Fibroblast of skin of left quadriceps (primary cell): ENCODE data around the gene TOR1AIP2.

Experiments
- DNase-seq, 2 experiments: peaks; one replicate each; pipeline ENCODE4 v3.0.0-alpha.2; 2013; ENCODE audit warnings: low read depth in 2 of 2

TOR1AIP2 gene

GRCh38 chr1:179877586-179878265 is at the start of gene TOR1AIP2:
Gene TOR1AIP2 (minus strand): TSS chr1:179877803. CDS start chr1:179852665, 25,138 bp downstream.
- peak; percentile 39 to 43 for DNase-seq

GRCh38 chr1:179926850-179927205 is 49.2 kb upstream of the TOR1AIP2 start:
- DNase-seq, result no peak

GRCh38 chr1:179925922-179926849 is 48.6 kb upstream of the TOR1AIP2 start:
- DNase-seq, result peak; percentile 83 to 87

GRCh38 chr1:179925302-179925701 is 47.7 kb upstream of the TOR1AIP2 start:
- DNase-seq, result no peak

- DNase-seq, result no peak
These were observed 46.7 kb upstream of the TOR1AIP2 start for GRCh38 chr1:179924268-179924667.

- DNase-seq, result no peak
These were observed 45.4 kb upstream of the TOR1AIP2 start for GRCh38 chr1:179923029-179923428.

GRCh38 chr1:179921981-179922872 is 44.6 kb upstream of the TOR1AIP2 start:
- no peak for DNase-seq

- DNase-seq, result no peak
These were observed 43.9 kb upstream of the TOR1AIP2 start for GRCh38 chr1:179921472-179921871.

GRCh38 chr1:179917601-179918429 is 40.2 kb upstream of the TOR1AIP2 start:
- no peak for DNase-seq

GRCh38 chr1:179911812-179912211 is 34.2 kb upstream of the TOR1AIP2 start:
- no peak for DNase-seq

- no peak for DNase-seq
These were observed 33.3 kb upstream of the TOR1AIP2 start for GRCh38 chr1:179910934-179911333.

- DNase-seq, result no peak
These were observed 12.0 kb upstream of the TOR1AIP2 start for GRCh38 chr1:179889589-179889988.

GRCh38 chr1:179888071-179888470 is 10.5 kb upstream of the TOR1AIP2 start:
- no peak for DNase-seq

- DNase-seq, result no peak
These were observed 6.1 kb upstream of the TOR1AIP2 start for GRCh38 chr1:179883745-179884138.

GRCh38 chr1:179883040-179883744 is 5.6 kb upstream of the TOR1AIP2 start:
- DNase-seq, result no peak

- DNase-seq, result peak; percentile 97
These were observed 4.8 kb upstream of the TOR1AIP2 start, which contains the start of gene TOR1AIP1 for GRCh38 chr1:179882253-179883039. Gene TOR1AIP1 (plus strand): TSS chr1:179882285. CDS start chr1:179882503, 218 bp downstream.

GRCh38 chr1:179881642-179882252 is 4.1 kb upstream of the TOR1AIP2 start:
- DNase-seq, result no peak

GRCh38 chr1:179879797-179880196 is 2.2 kb upstream of the TOR1AIP2 start:
- no peak for DNase-seq

GRCh38 chr1:179876300-179876715 is 1.3 kb downstream of the TOR1AIP2 start:
- no peak for DNase-seq
